ENCODE data around the gene ZYX.

Gene ZYX, protein sequence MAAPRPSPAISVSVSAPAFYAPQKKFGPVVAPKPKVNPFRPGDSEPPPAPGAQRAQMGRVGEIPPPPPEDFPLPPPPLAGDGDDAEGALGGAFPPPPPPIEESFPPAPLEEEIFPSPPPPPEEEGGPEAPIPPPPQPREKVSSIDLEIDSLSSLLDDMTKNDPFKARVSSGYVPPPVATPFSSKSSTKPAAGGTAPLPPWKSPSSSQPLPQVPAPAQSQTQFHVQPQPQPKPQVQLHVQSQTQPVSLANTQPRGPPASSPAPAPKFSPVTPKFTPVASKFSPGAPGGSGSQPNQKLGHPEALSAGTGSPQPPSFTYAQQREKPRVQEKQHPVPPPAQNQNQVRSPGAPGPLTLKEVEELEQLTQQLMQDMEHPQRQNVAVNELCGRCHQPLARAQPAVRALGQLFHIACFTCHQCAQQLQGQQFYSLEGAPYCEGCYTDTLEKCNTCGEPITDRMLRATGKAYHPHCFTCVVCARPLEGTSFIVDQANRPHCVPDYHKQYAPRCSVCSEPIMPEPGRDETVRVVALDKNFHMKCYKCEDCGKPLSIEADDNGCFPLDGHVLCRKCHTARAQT

DNA sequence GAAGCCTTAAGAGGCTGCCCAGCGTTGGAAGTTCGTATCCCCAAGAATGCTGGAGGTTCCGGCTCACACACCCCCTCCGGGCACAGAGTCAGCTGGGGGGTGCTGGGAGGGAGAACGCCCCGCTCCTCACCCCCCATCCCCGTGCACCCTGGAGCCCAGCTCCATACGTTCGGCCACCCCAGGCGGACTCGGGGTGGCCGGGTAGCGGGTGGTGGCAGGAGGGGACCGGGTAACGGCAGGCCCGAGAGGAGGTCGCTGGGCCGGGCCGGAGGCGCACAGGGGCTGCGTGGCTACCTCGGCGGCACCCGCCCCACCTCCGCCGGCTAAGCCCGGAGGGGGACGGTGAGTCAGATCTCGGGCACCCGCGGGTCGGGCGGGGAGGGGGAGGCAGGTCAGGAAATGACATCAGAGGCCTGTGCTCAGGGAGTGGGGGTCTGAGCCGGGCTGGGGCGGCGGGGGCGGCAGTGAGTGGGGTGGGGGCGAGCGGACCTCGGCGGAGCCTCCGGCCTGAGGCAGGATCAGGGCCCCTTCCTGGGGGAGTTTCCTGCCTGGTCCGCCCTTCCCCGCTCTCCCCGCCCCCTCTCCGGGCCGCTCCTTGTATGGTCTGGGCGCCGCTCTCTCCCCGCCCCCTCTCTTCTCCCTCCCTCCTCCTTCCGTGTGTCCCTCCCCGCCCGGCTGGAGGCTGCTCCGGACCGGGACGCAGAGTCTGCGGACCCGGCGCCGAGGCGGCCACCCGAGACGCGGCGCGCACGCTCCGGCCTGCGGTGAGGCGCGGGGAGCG, at the start of gene ZYX:
ZYX (plus strand) TSS at position 700 of the 781 bp plus-strand sequence. CDS start 227 bp downstream, outside the sequence.
- DNase-seq, result peak; percentile 83 to 90 (median 86)

DNA sequence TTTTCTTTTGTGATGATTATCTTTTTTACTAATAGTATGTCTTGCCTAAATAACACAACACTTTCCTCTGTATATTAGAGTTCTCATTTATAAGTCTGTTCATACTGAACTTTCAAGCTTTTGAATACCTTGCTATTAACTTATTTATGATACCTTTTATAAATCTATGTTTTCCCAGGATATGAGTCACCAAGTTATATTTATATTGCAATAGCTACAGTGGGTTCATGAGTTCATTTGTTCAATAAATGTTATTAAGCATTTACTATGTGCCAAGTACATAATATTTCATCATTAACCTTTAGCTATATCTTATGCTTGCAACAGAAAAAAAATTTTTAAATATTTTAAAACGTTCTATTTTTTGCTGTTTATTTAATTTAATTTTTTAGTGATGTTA, 46.9 kb upstream of the ZYX start:
- DNase-seq, result no peak

DNA sequence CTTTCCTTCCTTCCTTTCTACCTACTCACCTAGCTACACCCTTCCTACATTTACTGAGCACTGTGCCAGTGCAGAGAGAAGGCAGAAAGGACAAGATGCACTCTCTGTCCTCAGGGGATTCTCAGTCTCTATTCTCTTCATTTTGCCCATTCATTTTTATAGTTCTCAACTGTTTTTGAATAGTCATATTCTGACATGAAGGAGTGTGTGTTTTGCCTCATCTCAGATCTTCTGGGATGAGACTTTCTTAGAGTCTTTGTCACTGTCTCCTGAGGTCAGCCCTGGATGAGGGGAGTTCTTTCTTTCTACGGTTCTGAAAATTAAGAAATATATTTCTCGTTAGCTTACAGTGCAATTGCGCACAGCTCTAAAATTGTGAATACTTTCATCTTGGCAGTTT, 43.9 kb upstream of the ZYX start:
- no peak for DNase-seq

DNA sequence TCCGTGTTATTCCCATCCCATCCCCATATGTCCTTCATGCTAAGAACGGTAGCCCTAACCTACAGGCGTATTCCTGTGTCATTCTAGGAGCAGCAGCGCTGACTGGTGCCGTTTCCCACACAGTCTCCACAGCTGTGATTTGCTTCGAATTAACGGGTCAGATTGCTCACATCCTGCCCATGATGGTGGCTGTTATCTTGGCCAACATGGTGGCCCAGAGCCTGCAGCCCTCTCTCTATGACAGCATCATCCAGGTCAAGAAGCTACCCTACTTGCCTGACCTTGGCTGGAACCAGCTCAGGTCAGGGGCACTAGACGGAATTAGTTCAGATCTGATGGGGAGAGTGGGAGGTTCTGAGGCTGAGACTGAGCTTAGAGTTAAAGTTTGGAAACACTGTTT, 39.3 kb upstream of the ZYX start:
- DNase-seq, result no peak

DNA sequence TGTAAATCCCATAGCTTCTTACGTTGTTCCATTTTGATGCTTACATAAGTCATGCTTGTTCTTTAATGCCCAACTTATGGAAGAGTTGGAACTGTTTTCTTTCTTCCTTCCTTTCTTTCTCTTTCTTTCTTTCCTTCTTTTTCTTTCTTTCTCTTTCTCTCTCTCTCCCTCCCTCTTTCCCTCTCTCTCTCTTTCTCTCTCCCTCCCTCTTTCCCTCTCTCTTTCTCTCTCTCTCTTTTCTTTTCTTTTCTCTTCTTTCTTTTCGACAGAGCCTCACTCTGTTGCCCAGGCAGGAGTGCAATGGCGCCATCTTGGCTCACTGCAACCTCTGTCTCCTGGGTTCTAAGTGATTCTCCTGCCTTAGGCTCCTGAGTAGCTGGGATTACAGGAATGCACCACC, 37.5 kb upstream of the ZYX start:
- DNase-seq, result no peak

DNA sequence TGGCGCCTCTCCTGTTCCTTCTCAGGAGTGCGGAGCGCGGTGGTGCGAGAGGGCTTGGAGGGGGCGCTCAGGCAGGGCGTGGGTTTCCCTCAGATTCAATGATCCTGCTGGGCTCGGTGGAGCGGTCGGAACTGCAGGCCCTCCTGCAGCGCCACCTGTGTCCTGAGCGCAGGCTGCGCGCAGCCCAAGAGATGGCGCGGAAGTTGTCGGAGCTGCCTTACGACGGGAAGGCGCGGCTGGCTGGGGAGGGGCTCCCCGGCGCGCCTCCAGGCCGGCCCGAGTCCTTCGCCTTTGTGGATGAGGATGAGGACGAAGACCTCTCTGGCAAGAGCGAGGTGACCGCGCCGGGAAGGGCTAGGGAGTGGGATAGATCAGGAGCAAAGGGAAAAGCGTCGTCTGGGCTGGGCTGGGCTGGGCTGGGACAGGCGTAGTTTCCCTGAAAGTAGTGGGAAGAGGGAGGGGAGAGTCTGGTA, 35.7 kb upstream of the ZYX start:
- peak; percentile 10 to 48 (median 34) for DNase-seq

DNA sequence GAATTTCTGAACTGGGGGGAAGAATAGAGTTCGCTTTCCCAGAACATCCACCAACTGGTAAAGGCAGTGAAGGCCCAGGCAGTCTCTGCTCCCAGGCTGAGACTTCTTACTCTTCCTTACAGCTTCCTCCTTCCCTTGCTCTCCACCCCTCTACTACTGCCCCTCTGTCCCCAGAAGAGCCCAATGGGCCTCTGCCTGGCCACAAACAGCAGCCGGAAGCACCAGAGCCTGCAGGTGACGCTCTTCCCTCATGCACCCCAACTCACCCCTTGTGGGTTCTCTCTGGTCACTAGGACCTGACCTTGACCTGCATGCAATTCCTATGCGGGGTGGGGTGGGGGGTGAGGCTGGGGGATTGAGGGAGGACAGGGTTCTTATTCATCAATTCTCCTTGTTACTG, 35.1 kb upstream of the ZYX start:
- no peak for DNase-seq

DNA sequence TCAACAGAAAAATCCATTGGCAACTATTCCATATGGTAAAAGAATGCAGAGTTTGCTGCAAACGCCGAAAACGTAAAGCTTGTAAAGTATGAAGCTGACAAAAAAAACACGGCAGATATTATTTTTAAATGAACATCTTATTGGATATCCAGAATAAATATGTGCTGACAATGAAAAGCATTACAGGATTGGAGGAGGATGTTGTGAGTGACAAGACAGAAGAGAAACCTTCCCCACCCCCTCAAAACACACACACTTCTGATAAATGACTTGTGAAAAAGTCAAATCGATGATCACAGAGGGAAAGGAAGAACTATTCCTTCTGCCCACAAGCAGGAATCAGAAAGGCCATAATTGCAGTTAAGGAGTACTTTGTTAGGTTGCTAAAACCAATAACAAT, 33.2 kb upstream of the ZYX start:
- no peak for DNase-seq

DNA sequence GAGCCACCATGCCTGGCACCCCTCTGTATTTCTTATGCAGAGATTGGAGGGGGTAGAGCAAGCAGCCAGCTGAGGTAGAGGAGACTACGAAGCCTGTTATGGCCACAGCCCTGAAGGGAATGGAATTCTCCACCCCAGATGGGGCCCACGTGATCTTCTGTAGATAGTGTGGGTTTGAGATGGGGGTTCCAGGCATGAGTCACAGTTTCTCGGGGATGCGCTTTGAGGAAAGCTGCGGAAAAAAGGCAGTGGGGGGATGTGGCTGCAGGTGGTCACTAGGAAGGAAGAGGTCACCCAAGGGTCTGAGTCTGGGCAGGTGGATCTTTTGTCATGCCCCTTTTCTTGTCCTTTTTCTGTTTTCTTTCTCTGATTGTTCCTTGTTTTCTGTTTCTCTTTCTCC, 30.1 kb upstream of the ZYX start:
- DNase-seq, result no peak

DNA sequence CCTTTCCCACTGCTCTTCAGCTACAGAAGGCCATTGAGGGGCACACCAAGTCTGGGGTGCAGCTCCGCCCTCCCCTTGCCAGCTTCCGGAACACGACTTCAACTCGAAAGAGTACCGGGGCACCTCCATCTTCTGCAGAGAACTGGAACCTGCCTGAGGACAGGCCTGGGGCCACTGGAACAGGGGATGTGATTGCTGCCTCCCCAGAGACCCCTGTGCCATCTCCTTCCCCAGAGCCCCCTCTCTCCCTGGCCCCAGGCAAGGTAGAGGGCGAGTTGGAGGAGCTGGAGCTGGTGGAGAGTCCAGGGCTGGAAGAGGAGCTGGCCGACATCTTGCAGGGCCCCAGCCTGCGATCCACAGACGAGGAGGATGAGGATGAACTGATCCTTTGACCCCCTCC, 29.6 kb upstream of the ZYX start:
- no peak for DNase-seq

DNA sequence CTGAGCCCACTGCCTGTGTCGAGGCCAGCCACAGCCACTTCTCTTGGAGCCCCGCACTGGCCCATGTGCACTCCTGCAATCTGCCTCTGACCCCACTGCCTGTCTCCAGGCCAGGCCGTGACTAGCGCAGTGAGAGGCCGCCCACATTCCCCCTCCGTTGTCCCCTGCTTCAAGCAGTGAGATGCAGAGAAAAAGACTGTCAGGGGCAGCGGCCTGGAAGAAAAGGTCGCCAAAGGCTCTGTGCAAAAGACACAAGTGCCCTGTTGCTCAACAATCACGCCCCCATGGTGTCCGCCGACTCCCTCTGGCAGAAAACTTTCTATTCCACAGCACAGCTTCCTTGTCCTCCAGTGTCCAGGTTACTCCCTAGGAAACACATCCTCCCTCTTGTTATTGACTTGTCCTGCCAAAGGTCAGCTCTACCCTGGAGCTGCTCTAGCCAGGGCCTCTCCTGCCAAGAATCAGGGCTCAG, 28.6 kb upstream of the ZYX start:
- DNase-seq, result no peak

DNA sequence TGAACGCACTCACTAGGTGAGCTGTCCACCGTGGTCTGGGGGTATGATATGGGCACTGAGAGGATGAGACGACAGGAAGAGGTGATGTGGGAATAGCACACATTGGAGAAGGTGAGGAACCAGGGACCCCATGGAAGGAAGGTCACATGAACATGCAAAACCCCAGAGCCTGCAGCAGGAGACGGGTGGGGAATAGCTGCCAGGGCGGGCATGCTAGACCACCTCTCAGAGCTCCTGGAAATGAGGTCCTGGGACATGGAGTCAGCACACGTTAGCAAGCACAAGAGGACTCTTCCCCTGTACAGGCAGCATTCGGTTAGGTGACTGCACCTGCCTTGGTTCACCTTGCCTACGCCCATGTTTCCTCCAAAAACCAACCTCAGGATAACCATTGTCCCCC, 26.8 kb upstream of the ZYX start:
- DNase-seq, result no peak

DNA sequence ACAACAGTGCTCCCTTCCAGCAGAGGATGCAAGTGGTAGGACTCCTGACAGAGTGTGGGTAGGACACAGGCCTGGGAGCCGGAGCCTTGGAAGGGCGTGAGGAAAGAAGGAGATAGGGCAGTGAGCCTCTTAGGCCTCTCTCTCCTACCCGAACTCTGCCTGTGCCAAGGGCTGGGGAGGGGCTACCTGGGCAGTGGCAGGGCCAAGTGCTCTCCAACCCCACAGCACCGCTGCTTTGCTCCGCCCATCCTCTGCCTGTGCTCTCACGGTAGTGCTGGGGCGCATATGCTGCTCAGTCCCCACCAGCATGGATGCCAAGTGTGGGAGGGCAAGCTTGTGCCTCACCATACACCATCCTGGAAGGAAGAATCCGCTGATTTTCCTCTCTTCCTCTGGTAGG, 26.2 kb upstream of the ZYX start:
- no peak for DNase-seq

DNA sequence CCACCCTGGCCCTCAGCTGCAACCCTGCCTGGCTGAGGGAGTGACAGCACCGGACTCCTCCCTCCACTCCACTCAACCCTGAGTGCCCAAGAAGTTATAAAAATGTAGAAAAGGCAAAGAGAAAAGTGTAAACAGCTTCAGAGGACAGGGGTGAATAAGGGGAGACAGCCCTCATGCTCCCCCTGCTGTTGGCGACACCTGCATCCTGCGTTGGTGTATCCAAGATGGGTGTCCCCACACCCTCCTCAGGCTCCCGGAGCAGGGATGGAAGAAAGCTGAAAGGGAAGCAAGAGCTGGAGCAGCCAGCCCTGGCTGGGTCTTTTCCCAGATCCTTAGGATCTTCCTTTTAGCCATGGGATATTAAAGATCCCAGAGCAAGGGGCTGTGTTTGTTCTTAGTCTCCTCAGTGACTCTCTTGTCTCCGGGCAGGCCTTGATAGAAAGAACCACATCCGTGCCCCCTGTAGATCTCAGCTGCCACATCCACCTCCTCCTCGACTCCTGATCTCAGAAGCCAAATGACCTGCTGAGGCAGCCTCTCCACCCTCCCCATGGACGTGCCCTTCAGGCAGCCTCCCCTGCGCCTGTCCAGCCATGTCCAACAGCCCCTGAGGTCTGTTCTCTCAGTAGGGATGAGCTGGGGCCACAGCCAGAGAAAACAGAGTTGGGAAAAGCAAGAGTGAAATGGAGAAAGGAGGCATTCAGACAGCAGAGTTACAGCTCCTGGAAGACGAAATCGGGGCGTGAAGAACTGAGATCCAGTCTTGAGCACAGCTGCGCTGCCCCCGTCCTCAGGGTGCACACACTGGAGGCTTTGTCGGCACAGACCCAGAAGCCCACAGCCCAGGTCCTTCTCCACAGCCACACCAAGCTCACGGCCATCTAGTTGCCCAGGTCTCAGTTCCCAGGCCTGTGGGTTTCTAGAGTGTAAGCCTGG, 25.4 kb upstream of the ZYX start:
- no peak for DNase-seq

DNA sequence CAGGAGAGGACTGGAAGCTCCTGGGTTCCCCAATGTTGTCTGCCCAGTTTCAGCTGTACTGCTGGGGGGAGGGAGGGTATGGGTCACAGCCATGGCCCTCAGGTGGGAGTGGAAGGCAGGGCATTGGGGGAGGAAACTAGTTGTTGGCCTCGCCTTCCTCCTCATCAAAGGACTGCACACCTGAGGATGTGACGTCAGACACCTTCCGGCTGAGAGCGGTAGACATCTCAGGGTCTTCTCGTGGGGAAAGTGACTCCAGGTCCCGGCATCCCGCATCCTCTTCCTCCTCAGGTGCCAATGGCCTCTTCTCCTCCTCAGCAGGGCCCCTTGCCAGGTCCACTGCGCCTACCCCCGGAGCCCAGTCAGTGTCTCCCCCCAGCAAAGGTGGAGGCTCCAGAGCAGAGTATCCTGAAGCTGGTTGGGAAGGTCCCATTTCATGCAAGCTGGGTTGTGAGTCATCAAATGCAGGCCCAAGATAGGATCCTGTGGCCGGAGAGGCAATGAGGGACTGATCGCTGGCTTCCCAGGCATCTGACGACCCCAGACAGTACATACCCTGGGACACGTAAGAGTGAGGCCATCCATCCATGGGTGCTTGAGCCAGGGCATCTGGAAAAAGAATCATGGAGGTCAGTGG, 24.6 kb upstream of the ZYX start:
- DNase-seq, result no peak

DNA sequence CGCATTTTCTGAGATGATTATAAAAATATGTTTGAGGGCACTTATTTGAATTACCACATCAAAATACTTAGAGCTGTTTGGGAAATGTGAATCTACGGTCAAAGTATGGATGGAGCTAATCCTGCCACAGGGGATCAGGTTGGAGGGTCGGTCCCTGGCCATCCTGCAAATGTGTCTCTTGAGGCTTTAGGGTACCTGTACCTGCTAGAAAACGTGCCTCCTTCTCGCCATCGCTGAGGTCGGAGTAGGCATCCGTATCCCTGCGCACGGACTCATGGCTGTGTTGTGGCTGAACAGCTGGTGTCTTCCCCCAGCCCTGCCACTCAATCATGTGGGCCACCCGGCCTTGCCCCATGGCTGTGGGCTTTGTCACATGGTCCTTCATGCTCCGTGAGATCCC, 22.5 kb upstream of the ZYX start:
- no peak for DNase-seq

DNA sequence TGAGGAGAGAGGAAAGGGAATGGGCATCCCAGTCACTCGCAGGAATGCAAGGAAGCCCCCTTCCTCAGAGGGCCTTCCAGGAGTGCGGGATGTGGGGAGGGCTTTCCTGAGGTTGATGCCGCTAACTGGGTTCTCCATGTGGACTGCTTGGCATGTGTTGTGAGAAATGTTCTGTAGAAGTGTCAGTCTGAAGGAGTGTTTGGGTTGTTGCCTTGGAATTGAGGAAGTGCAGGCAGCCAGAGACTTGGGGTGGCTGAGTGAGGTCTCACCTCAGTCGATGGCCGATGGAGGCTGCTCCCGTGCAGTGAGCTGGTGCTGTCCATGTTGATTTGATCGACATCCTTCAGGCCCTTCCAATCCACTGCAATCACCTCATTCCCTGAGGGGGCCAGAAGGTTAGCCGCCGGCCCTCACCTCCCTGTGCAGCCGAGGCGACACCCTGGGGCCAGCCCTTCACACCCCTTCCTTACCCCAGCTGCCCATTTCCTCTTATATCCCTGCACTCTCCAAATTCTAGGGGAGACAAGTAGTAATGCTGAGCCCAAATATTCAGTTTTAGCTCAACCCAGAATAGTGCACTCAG, 21.3 kb upstream of the ZYX start:
- DNase-seq, result no peak

DNA sequence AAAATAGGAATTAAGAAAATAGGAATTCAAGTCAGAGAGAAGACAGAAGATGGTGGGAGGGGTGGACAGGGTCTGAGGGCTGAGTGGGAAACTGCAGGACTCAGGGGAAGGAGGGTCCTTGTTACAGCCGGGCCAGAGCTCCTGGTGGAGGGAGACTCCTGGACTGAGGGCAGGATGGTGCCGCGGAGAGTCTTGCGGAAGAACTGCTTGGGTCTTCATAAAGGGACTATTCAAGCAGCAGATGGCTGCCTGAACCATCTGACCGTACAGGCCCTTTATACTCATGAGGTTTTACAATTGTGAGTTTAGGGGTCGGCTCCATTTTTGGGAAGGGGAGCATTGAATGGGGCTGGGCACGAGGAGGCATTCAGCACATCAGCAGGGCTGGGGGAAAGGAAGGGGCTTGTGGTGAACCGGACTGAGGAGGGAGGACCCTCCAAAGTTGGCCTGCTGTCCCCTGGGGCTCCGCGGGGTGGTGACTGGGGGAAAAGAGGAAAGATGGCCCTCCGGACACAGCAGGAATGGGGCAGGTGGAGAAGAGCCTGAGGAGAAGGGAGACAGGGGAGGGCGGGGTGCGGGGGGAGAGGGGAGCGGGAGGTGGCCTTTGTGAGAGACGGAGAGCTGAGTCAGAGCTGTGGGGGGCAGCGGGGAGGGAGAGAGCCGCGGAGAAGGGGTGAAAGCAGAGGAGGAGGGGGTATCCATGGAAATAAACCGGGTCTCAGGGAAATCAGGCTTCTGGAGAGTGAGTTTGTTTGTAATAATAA, 20.2 kb upstream of the ZYX start:
- DNase-seq, result no peak

DNA sequence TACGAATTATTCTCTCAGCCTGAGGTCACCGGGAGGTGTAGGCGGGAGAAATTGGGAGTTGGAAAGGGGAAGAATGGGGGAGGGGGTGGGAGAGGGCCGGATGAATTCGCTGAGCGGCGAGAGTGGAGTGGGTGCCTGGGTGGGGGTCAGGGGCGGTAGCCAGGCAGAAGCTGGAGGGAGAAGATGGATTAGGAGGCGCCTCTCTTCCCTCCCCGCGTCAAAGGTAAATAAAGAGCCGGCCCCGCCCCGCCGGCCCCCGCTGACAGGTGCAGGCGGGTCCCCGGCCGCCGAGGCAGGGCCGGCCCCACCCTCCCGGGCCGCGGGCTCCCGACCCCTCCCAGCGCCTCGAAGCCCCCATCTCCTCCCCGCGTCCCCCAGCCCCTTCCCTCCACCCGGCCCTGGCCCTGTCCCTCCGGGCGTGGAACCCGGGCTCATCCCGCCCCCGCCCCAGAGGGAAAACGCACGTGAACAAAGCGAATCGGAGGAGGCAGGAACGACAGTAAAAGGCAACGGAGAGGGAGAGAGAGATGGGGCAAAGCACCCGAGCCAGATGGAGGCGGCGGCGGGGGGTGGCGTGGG, 19.5 kb upstream of the ZYX start:
- no peak for DNase-seq

Measured in activated CD4-positive, CD25-positive, alpha-beta regulatory T cell (primary cell).